ENCODE measurements around the gene GXYLT2. TPM values are rescaled to one million over a fixed set of nuclear protein-coding genes. Genes with fewer than 3 reads are reported as not detected.
A peak's percentile ranks its signal among the peaks of the same experiment; 100 is the strongest.
"Not testable (repeated sequence)": the region's sequence is repeated elsewhere in the genome, so short reads cannot be mapped to it uniquely, and the experiment has no call there.

The GXYLT2 gene
- total RNA-seq, 2 experiments from 2014 or later, result not detected

DNA sequence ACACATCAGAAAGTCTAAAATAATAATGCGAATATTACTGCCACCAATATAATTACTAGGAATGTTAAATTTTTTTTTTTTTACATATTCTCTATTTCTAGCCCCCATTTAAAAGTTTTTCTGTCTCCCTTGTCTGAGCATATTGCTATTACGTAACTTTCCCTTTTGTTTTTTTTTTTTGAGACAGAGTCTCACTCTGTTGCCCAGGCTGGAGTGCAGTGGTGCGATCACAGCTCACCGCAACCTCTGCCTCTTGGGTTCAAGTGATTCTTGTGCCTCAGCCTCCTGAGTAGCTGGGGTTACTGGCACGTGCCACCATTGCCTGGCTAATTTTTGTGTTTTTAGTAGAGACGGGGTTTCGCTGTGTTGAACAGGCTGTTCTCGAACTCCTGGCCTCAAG, 115.2 kb downstream of the GXYLT2 start:
- not testable (repeated sequence) for H3K9me3 Mint-ChIP-seq; DNase-seq; H3K4me3 Mint-ChIP-seq; H3K27me3 Mint-ChIP-seq; ATAC-seq (ENCODE audit: low read depth); H3K27ac Mint-ChIP-seq
- POLR2A ChIA-PET, result interaction anchor here (0.7 kb wide), 1 partner anchor 88 kb away, joined by 3 read pairs; no protein-coding TSS in a partner anchor
- H3K4me1 Mint-ChIP-seq, result peaks cover 42% of the 10 kb centered on the region
- peaks cover 61% of the 10 kb centered on the region for H3K36me3 Mint-ChIP-seq

DNA sequence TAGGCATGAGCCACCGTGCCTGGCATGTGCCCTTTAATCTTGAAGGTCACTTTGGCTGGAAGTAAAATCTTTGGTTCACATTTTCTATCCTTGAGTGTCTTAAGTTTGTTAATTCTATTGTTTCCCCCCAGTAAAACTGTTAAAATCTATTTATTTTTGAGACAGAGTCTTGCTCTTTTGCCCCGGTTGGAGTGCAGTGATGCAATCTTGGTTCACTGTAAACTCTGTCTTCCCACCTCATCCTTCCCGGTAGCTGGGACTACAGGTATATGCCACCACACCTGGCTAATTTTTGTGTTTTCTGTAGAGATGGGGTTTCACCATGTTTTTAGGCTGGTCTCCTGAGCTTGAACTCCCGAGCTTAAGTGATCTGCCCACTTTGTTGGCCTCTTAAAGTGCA, 116.5 kb downstream of the GXYLT2 start:
- Mint-ChIP-seq H3K4me1 (peaks cover 42% of the 10 kb centered on the region), H3K9me3 (no peaks in the 10 kb centered on the region), H3K36me3 (peaks cover 59% of the 10 kb centered on the region), H3K27me3 (no peaks in the 10 kb centered on the region), H3K4me3 (no peak overlapping the region), H3K27ac (peak overlapping the region; percentile 20)
- no peak for ATAC-seq (ENCODE audit: low read depth)
- no peak for DNase-seq
- POLR2A ChIA-PET, result interaction anchor here (0.8 kb wide), 1 partner anchor 12 kb away, joined by 5 read pairs; no protein-coding TSS in a partner anchor

DNA sequence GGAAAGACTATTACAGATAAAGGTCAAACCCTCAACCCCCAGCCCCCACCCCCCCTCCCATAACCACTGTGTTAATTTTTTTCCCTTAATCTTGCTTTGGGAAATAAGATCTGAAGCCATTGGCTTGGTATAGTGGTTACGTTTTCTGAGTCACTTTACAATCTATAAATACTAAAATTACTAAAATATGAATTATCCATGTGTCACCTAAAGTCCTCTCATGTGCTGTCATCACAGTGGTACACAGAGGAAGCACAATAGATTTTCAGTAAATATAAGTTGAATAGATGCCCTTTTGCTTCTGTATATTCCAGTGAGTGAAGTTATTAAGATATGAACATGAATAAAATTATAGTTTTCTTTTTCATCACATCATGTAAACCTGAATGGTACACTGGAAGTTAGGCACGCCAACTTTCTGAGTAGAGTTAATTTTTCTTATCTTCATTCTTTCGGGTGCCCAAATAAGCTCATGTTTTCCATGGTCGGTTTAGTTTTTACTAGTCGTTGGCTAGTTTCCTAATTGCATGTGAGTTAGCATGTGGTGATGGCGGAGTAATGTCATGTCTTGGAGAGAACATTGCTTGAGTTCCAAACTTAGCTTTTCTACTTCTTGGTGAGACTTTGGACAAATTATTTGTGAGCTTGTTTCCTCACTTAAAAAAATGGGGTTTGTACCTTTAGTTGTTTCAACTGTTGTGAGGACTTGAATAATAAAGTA, 120.3 kb downstream of the GXYLT2 start:
- Mint-ChIP-seq H3K27me3 (no peaks in the 10 kb centered on the region), H3K4me3 (no peak overlapping the region)

DNA sequence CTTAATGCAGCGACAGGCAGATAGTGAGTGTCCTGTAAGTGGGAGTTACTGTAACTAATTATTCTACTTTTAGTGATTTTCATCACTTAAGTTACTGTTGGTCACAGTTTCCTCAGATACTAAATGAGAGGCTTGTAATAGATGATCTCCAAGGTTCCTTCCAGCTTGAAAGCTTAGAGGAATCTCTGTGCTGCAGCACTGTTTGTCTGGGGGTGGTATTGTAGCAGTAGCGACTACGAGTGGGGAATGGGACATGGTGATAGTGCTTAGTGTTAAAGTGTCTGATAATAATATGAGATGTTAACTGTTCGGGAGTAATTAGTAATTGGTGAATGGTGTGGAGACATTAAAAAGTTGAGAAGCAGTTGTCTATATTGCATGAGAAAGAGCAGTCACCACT, 121.2 kb downstream of the GXYLT2 start:
- Mint-ChIP-seq H3K27ac (no peak overlapping the region), H3K9me3 (no peaks in the 10 kb centered on the region), H3K36me3 (peaks cover 40% of the 10 kb centered on the region), H3K27me3 (no peaks in the 10 kb centered on the region), H3K4me3 (no peak overlapping the region), H3K4me1 (peaks cover 34% of the 10 kb centered on the region)
- POLR2A ChIA-PET, result interaction anchor here (1.0 kb wide), 1 partner anchor 13 kb away, joined by 3 read pairs; no protein-coding TSS in a partner anchor
- DNase-seq (no peak), ATAC-seq (ENCODE audit: low read depth) (no peak)

More for the DNA sequence above, 120.3 kb downstream of the GXYLT2 start:
- H3K9me3 Mint-ChIP-seq, result no peaks in the 10 kb centered on the region
- DNase-seq (no peak), ATAC-seq (ENCODE audit: low read depth) (no peak)
- no peak overlapping the region for H3K27ac Mint-ChIP-seq
- peaks cover 35% of the 10 kb centered on the region for H3K4me1 Mint-ChIP-seq
- peaks cover 44% of the 10 kb centered on the region for H3K36me3 Mint-ChIP-seq
- POLR2A ChIA-PET, result interaction anchor here (0.5 to 1.0 kb wide), 2 partner anchors 14 to 1717 kb away, joined by 3 read pairs; no protein-coding TSS in a partner anchor

DNA sequence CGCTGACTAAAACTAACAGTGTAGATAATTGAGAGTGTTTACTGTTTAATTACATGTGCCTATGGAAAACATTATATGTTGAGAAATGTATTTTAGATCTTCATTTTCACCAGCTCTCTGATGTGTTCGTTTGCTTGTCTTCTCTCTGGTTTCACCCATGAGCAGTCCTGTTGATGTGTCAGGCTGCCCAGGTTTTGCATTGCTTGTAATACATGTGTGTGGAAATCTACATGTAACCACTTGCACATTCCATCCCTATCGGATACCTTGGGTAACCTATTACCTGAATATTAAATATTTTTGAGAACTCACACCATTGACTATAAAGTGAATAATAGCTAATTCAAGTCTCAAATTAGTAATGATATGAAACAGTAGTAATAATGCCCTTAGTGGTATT, 121.9 kb downstream of the GXYLT2 start:
- ATAC-seq (ENCODE audit: low read depth), result no peak
- H3K4me1 Mint-ChIP-seq, result peaks cover 28% of the 10 kb centered on the region
- no peak overlapping the region for H3K4me3 Mint-ChIP-seq
- peaks cover 33% of the 10 kb centered on the region for H3K36me3 Mint-ChIP-seq
- no peaks in the 10 kb centered on the region for H3K27me3 Mint-ChIP-seq
- no peak for DNase-seq
- no peaks in the 10 kb centered on the region for H3K9me3 Mint-ChIP-seq
- POLR2A ChIA-PET, result no interaction called here
- no peak overlapping the region for H3K27ac Mint-ChIP-seq

DNA sequence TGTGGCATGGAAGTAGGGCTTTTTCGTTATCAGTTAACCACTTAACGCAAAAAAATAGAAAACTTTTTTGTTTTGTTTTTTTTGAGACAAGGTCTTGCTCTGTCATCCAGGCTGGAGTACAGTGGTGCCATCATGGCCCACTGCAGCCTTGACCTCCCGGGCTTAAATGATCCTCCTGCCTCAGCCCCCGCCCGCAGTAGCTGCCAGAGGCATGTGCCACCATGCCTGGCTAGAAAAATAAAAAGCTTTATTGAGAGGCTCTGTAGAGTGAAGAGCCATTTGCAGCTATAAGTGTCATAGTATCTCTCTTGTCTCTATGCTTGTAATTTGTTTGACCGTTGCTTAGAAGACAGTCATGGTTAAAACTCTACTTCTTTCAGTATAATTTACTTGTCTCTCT, 122.3 kb downstream of the GXYLT2 start:
- Mint-ChIP-seq H3K27ac (no peak overlapping the region), H3K4me1 (peaks cover 28% of the 10 kb centered on the region), H3K4me3 (no peak overlapping the region), H3K36me3 (peaks cover 31% of the 10 kb centered on the region), H3K9me3 (no peaks in the 10 kb centered on the region), H3K27me3 (no peaks in the 10 kb centered on the region)
- POLR2A ChIA-PET, result no interaction called here
- no peak for DNase-seq
- no peak for ATAC-seq (ENCODE audit: low read depth)

DNA sequence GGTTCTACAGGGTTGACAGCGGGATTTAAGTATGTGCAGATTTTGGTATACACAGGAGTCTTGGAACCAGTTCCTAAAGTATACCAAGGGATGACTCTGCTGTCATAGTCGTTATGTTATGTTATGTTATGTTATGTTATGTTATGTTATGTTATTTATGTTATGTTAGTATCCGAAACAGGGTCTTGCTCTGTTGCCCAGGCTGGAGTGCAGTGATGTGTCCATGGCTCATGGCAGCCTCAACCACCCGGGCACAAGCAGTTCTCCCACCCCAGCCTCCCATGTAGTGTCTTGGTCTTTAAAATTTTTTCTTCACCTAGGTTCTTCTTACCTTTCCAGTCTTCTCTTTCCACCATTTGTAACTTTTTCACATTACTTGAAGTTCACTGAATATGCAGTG, 130.5 kb downstream of the GXYLT2 start:
- DNase-seq (no peak), ATAC-seq (ENCODE audit: low read depth) (no peak)
- Mint-ChIP-seq H3K4me3 (no peak overlapping the region), H3K36me3 (peaks cover 31% of the 10 kb centered on the region), H3K27me3 (no peaks in the 10 kb centered on the region), H3K9me3 (no peaks in the 10 kb centered on the region), H3K4me1 (peaks cover 19% of the 10 kb centered on the region), H3K27ac (no peak overlapping the region)
- POLR2A ChIA-PET, result no interaction called here

DNA sequence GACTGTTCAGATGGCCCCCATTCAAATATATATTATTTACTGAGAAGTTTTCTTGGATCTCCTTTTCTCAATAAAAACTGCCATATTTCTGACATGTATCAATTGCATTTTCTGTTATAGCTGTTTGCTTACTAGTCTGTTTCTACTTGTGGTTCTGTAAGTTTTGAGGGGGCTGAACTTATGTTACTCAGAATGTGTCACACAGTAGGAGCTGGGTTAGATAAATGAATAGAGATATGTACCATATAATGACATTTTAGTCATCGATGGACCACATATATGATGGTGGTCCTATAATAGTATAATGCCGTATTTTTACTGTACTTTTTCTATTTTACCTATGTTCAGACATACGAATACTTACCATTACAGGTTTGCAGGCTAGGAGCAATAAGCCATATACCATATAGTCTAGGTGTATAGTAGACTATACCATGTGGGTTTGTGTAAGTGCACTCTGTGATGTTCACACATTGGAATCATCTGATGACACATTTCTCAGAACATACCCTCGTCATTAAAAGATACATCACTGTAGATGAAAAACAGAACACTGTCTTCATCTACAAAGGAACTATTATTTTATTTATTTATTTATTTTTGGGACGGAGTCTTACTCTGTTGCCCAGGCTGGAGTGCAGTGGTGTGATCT, 131.1 kb downstream of the GXYLT2 start:
- DNase-seq (no peak), ATAC-seq (ENCODE audit: low read depth) (no peak)
- Mint-ChIP-seq H3K9me3 (no peaks in the 10 kb centered on the region), H3K4me3 (no peak overlapping the region), H3K27me3 (no peaks in the 10 kb centered on the region), H3K27ac (no peak overlapping the region), H3K4me1 (peaks cover 19% of the 10 kb centered on the region), H3K36me3 (peaks cover 30% of the 10 kb centered on the region)
- POLR2A ChIA-PET, result no interaction called here

DNA sequence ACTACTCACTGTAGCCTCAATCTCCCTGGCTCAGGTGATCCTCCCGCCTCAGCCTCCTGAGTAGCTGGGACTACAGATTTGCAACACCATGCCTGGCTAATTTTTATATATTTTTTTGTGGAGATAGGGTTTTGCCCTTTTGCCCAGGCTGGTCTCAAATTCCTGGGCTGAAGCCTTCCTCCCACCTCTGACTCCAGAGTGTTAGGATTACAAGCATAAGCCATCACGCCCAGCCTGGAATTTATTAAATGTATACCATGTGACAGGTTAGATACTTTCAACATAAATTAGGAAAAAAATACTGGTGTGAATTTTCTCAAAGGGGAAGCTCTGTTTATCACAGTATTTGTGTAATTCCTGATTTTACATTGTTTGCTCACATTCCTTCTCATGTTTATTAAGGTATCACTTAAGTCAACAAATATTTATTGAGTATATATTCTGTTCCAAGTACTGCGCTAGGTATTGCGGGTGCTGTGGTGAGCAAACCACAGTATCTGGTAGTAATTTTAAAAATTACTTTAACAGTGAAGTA, 133.5 kb downstream of the GXYLT2 start:
- POLR2A ChIA-PET, result no interaction called here
- Mint-ChIP-seq H3K4me1 (peaks cover 26% of the 10 kb centered on the region), H3K27me3 (no peaks in the 10 kb centered on the region), H3K36me3 (peaks cover 29% of the 10 kb centered on the region), H3K27ac (no peak overlapping the region), H3K9me3 (no peaks in the 10 kb centered on the region), H3K4me3 (no peak overlapping the region)
- DNase-seq, result no peak
- ATAC-seq (ENCODE audit: low read depth), result no peak

DNA sequence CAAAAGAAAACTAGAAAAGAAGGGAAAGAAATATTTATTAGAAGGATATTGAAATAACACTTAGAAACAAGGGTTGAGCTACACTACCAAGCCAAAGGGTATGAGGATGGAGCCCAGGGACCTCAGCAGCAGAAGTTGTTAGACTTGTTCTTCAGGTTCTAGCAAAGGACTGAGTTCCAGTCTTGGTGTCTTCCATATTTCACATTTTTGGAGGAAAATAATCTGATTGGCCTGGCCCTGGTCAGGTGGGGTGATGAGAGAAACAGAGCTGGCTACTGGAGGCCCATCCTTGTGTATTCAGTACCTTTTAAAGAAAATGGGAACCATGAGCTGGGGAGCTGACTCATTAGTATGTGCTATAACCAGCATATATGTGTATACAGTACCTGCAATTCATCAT, 137.0 kb downstream of the GXYLT2 start:
- no peaks in the 10 kb centered on the region for H3K9me3 Mint-ChIP-seq
- no peak overlapping the region for H3K27ac Mint-ChIP-seq
- ATAC-seq (ENCODE audit: low read depth), result no peak
- H3K4me1 Mint-ChIP-seq, result peaks cover 31% of the 10 kb centered on the region
- peaks cover 35% of the 10 kb centered on the region for H3K36me3 Mint-ChIP-seq
- no peak for DNase-seq
- no peak overlapping the region for H3K4me3 Mint-ChIP-seq
- no peaks in the 10 kb centered on the region for H3K27me3 Mint-ChIP-seq
- POLR2A ChIA-PET, result no interaction called here

DNA sequence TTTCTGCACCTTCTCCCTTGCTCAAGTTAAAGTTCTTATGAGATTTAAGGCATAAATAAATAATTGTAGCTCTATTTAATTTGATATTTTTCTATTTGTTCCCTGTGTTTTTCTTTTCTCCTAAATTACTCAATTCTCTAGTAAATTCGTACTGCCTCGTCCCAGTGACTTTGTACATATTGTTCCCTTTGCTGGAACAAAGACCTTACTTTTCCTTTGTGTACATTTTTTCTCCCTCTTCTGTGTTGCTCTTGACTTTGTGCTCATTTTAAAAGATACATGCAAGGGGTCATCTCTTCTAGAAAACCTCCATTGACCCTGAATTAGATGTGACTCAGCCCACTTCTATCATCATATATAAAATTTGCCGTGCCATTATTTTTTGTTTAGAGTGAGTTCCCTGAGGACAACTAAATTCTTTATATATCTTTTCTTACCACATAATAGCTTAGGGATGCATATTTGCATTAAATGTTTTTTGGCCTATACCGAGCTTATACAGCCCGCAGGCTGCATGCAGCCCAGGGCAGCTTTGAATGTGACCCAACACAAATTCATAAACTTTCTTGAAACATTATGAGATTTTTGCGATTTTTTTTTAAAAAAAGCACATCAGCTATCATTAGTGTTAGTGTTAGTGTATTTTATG, 138.4 kb downstream of the GXYLT2 start:
- Mint-ChIP-seq H3K27ac (no peak overlapping the region), H3K36me3 (peaks cover 48% of the 10 kb centered on the region), H3K9me3 (peaks cover 1% of the 10 kb centered on the region), H3K4me3 (no peak overlapping the region), H3K4me1 (peaks cover 27% of the 10 kb centered on the region), H3K27me3 (no peaks in the 10 kb centered on the region)
- POLR2A ChIA-PET, result interaction anchor here (0.6 to 1.0 kb wide), 2 partner anchors 9 to 20 kb away, joined by 3 to 5 read pairs; no protein-coding TSS in a partner anchor
- ATAC-seq (ENCODE audit: low read depth) (no peak), DNase-seq (no peak)
